GDM1 (cell line): ENCODE measurements around the gene GLT8D1.
"Not testable (repeated sequence)": the region's sequence is repeated elsewhere in the genome, so short reads cannot be mapped to it uniquely, and the experiment has no call there.

Experiments
- DNase-seq: peaks from one replicate; lab custom pipeline; 2025; lab: John Stamatoyannopoulos, UW

The GLT8D1 gene

GRCh38 chr3:52705688-52706686, at the start of gene GLT8D1, which contains the start of gene SPCS1:
GLT8D1 (minus strand) TSS chr3:52705791; CDS start chr3:52700460, 5,331 bp downstream.
SPCS1 (plus strand) TSS chr3:52706106; CDS start chr3:52706247, 141 bp downstream.
- peak; percentile 84 for DNase-seq

GRCh38 chr3:52754373-52754772, 48.8 kb upstream of the GLT8D1 start:
- no peak for DNase-seq

- DNase-seq: no peak
These were observed 46.6 kb upstream of the GLT8D1 start for GRCh38 chr3:52752045-52752660.

GRCh38 chr3:52743721-52744120, 38.1 kb upstream of the GLT8D1 start:
- no peak for DNase-seq

- DNase-seq: no peak
These were observed 37.6 kb upstream of the GLT8D1 start for GRCh38 chr3:52743152-52743551.

GRCh38 chr3:52742418-52743041, 36.9 kb upstream of the GLT8D1 start:
- DNase-seq: no peak

- DNase-seq: no peak
These were observed 34.1 kb upstream of the GLT8D1 start for GRCh38 chr3:52739730-52740129.

- DNase-seq: no peak
These were observed 27.8 kb upstream of the GLT8D1 start for GRCh38 chr3:52733256-52733891.

GRCh38 chr3:52731590-52731989, 26.0 kb upstream of the GLT8D1 start:
- DNase-seq: no peak

GRCh38 chr3:52730681-52731080, 25.1 kb upstream of the GLT8D1 start:
- DNase-seq: no peak

GRCh38 chr3:52728753-52729152, 23.2 kb upstream of the GLT8D1 start:
- DNase-seq: not testable (repeated sequence)

- no peak for DNase-seq
These were observed 18.9 kb upstream of the GLT8D1 start for GRCh38 chr3:52724511-52724910.

- DNase-seq: no peak
These were observed 18.3 kb upstream of the GLT8D1 start for GRCh38 chr3:52723935-52724334.

GRCh38 chr3:52722491-52722890, 16.9 kb upstream of the GLT8D1 start:
- DNase-seq: no peak

GRCh38 chr3:52721730-52722008, 16.1 kb upstream of the GLT8D1 start:
- DNase-seq: no peak

GRCh38 chr3:52721002-52721729, 15.6 kb upstream of the GLT8D1 start:
- DNase-seq: peak; percentile 90

GRCh38 chr3:52719618-52720017, 14.0 kb upstream of the GLT8D1 start:
- no peak for DNase-seq

- DNase-seq: no peak
These were observed 10.2 kb upstream of the GLT8D1 start for GRCh38 chr3:52715714-52716305.

- no peak for DNase-seq
These were observed 9.0 kb upstream of the GLT8D1 start for GRCh38 chr3:52714335-52715302.
